ENCODE measurements around the gene CCDC91.

CCDC91 gene

DNA sequence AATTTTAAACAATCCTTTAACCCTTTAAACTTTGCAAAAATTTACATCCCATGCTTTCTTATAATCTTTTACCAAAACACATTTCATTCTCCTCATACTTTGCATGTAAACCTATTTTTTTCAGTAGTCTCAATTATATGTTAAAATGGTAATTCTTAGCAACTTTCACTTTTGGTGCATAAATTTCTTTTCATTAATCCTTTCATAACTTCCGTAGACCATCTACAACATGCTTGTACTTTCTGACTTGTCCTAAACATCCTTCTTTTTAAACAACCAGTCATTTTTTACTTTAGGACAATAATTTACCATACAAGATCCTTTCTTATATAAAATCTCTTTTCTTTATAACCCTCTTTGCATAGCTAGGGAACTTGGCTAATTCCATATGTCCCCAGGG, 19.5 kb downstream of the CCDC91 start:
- H3K27me3 Mint-ChIP-seq: no peaks in the 10 kb centered on the region
- no peak overlapping the region for H3K27ac Mint-ChIP-seq
- H3K4me3 Mint-ChIP-seq: no peak overlapping the region
- ATAC-seq: no peak
- H3K9me3 Mint-ChIP-seq: peaks cover 4% of the 10 kb centered on the region
- peaks cover 27% of the 10 kb centered on the region for H3K36me3 Mint-ChIP-seq
- H3K4me1 Mint-ChIP-seq: peaks cover 17% of the 10 kb centered on the region

DNA sequence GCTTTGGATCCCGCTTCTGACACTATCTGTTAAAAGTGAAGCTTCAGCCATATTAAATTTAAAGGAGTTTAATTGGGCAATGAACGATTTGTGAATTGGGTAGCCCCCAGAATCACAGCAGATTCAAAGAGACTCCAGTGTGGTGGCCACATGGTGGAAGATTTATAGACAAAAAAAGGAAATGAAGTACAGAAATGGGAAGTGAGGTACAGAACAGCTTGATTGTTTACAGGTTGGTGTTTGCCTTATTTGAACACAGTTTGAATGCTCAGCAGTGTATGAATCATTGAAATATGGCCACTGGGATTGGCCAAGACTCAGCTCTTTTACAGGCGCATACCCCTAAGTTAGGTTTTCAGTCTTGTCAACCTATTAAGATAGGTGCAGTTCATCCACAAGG, 21.9 kb downstream of the CCDC91 start:
- ATAC-seq: no peak
- Mint-ChIP-seq H3K4me3 (no peak overlapping the region), H3K9me3 (peaks cover 4% of the 10 kb centered on the region), H3K4me1 (peaks cover 14% of the 10 kb centered on the region), H3K36me3 (peaks cover 22% of the 10 kb centered on the region), H3K27me3 (no peaks in the 10 kb centered on the region), H3K27ac (no peak overlapping the region)

DNA sequence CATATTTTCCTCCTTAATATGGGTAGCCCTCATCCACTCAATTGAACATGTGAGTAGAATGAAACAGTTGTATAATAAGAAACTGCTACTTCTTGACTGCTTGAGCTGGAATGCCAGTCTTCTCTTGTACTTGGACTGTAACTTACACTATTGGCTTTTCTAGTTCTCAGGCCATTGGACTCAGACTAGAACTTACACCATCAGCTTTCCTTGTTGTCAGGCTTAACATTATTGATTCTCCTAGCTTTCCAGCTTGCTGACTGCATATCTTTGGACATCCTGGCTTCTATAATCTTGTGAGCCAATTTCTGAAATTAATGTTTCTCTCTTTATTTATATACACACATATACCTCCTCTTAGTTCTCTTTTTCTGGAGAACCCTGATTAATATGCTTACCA, 24.8 kb downstream of the CCDC91 start:
- peaks cover 13% of the 10 kb centered on the region for H3K36me3 Mint-ChIP-seq

DNA sequence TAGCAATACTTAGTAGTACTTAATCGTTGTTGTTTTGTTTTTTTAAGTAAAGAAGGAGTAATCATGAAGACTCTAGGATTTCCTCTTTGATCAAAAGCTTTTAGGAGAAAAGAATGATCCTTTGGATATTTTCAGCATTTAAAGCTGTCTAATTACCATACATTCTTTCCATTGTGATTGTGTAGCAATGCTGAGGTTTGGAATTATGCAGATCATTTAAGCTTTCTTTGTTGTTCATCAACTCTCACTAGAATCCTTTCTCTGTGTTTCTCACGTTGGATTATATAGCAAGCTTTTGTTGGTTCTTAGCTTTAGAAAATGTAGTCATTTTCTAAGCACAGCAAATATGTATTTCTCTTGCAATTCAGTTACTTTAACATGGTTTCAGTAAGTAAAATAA, 25.8 kb downstream of the CCDC91 start:
- Mint-ChIP-seq H3K36me3 (peaks cover 12% of the 10 kb centered on the region), H3K4me3 (no peak overlapping the region), H3K4me1 (peaks cover 26% of the 10 kb centered on the region), H3K27me3 (no peaks in the 10 kb centered on the region), H3K9me3 (peaks cover 4% of the 10 kb centered on the region), H3K27ac (no peak overlapping the region)
- ATAC-seq: no peak

More for the DNA sequence above, 24.8 kb downstream of the CCDC91 start:
- Mint-ChIP-seq H3K27ac (no peak overlapping the region), H3K4me1 (peaks cover 24% of the 10 kb centered on the region), H3K9me3 (peaks cover 4% of the 10 kb centered on the region), H3K4me3 (no peak overlapping the region), H3K27me3 (no peaks in the 10 kb centered on the region)
- ATAC-seq: no peak

DNA sequence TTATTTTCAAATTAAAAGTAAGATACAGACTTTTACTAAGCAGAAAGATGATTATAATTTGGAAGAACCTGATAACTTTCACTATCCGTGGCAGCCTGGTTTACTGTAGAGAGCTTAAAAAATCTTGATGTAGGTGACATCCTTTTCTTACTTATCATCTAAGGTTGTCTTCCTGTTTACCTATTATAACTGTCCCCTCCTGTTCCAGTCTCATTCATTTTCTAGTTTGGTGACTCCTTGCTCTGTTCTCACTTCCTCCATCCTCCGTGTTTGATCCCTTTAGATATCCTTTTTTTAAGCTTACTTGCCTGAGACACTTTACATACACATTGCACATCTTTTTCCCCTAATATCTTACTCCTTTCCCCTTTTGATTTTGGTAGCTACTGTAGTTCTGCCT, 27.5 kb downstream of the CCDC91 start:
- ATAC-seq: peak; percentile 64
- Mint-ChIP-seq H3K36me3 (peaks cover 9% of the 10 kb centered on the region), H3K4me3 (no peak overlapping the region), H3K27me3 (no peaks in the 10 kb centered on the region), H3K9me3 (peaks cover 4% of the 10 kb centered on the region), H3K27ac (peak overlapping the region; percentile 31), H3K4me1 (peaks cover 40% of the 10 kb centered on the region)

DNA sequence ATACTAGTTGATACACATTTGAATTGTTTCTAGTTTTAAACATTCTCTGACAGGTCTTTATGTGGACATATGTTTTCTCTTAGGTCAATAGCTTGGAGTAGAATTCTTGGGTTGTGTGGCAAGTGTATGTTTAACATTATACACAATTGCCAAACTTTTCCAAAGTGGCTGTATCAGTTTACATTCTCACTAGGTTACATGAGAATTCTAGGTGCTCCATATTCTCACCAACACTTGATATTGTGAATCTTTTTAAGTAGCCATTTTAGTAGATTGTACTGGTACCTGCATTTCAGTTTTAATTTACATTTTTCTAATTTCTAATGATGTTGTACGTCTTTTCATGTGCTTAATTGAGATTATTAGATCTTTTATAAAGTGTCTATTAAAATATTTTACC, 28.6 kb downstream of the CCDC91 start:
- peaks cover 4% of the 10 kb centered on the region for H3K9me3 Mint-ChIP-seq
- no peak overlapping the region for H3K27ac Mint-ChIP-seq
- H3K4me1 Mint-ChIP-seq: peaks cover 44% of the 10 kb centered on the region
- H3K36me3 Mint-ChIP-seq: peaks cover 9% of the 10 kb centered on the region
- H3K4me3 Mint-ChIP-seq: no peak overlapping the region
- no peaks in the 10 kb centered on the region for H3K27me3 Mint-ChIP-seq
- ATAC-seq: no peak

DNA sequence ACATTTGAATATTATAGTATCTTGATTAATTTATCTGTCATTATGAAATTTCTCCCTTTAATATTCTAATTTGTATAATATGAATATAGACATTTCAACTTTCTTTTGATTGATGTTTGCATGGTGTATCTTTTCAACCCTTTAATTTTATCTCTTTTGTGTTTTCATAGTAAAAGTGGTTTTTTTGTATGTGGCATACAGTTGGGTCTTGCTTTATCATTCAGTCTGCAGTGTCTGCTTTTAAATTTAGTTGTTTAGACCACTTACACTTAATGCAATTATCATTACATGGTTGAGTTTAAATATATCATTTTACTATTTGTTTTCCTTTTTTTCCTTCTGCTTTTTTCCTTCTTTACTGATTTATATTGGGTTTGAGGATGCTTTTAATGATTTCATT, 29.6 kb downstream of the CCDC91 start:
- Mint-ChIP-seq H3K27ac (no peak overlapping the region), H3K4me3 (no peak overlapping the region), H3K27me3 (no peaks in the 10 kb centered on the region), H3K4me1 (peaks cover 51% of the 10 kb centered on the region), H3K9me3 (peaks cover 4% of the 10 kb centered on the region), H3K36me3 (peaks cover 9% of the 10 kb centered on the region)
- ATAC-seq: no peak

DNA sequence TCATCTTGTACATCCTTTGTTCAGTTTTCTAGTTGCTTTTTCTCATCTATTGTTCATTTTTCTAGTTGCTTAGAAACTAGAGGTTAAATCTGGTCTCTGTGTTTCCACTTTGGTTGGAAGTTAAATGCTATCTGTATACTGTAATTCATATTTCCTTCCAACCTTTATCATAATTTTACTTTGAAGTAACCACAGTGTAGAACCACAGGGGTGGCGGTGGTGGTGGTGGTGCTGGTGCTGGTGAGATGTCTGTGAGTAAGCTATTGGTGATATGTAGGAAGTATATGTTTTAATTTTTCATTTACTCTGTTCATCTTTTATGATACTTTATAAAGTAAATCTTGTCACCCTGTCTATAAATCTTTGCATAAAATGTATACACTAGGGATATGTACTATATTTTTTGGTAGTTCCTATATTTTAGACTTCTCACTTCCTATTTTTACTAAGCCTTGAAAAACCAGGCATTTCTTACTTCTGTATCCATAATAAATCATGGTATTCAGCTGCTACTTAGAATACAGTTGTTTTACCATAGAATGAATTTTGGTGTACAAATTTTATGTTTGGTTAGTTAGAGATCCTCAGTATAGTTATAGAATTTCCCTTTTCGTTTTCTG, 31.9 kb downstream of the CCDC91 start:
- no peak overlapping the region for H3K4me3 Mint-ChIP-seq
- no peaks in the 10 kb centered on the region for H3K27me3 Mint-ChIP-seq
- peaks cover 57% of the 10 kb centered on the region for H3K4me1 Mint-ChIP-seq

DNA sequence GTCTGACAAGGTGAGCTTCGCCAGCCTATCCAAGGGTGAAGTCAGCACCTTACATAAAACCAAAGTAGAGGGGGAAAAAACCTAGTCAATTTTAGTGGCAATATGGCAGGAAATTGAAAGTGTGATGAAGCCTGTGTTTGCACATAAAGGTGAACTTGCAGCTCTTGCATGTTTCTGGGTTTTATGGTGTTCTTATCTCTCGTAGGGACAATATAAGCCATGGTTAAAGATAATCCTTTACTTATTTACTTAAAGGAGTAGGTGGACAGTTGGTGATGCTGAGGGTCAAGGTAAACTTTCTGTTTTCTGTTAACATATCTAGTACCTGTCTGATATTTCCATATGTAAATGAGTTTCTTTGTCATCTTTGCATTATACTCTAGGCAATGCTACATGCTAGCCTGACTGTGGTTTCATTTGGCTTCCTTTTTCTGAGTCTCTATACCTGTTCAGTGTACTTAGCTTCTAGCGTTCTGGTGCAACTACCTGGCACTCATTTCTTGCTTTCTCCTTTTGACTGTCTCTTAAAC, 32.8 kb downstream of the CCDC91 start:
- peak; percentile 91 for ATAC-seq
- Mint-ChIP-seq H3K27ac (peak overlapping the region; percentile 24), H3K27me3 (no peaks in the 10 kb centered on the region), H3K4me1 (peaks cover 54% of the 10 kb centered on the region), H3K9me3 (peaks cover 4% of the 10 kb centered on the region), H3K4me3 (peak overlapping the region; percentile 26), H3K36me3 (peaks cover 31% of the 10 kb centered on the region)

More for the DNA sequence above, 31.9 kb downstream of the CCDC91 start:
- peaks cover 24% of the 10 kb centered on the region for H3K36me3 Mint-ChIP-seq
- H3K27ac Mint-ChIP-seq: peak overlapping the region; percentile 32
- peaks cover 4% of the 10 kb centered on the region for H3K9me3 Mint-ChIP-seq
- ATAC-seq: no peak

DNA sequence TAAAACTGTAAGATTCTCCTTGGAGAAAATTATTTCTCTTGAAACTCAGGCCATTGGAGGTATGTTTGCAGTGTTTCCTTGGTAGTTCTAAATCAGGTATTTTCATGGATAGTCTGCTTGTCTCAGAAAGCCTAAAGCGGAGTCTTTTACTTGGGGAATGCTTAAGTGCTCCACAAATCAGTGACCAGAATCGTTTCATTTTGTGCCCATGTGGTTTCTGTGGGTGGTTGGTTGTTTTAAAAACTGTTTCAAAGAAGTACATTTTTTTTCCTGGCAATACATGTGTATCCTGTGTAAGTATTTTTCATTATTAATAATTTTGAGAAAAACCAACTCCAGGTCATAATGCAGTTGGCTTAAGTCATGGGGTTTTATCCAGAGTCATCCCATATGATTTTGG, 33.6 kb downstream of the CCDC91 start:
- no peak overlapping the region for H3K4me3 Mint-ChIP-seq

DNA sequence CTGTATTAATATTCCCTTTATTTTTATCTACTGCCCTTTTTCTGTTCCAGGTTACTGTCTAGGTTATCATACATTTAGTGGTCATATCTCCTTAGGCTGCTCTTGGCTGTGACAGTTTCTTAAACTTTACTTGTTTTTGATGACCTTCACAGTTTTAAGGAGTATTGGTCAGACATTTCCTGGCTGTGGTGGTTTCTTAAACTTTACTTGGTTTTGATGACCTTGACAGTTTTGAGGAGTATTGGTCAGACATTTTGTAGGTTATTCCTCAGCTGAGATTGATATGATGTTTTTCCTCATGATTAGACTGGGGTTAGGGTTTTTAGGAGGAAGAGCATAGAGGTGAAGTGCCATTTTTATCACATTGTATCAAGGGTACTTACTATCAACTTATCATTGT, 36.4 kb downstream of the CCDC91 start:
- Mint-ChIP-seq H3K4me1 (peaks cover 56% of the 10 kb centered on the region), H3K9me3 (no peaks in the 10 kb centered on the region), H3K27ac (no peak overlapping the region), H3K4me3 (no peak overlapping the region), H3K36me3 (peaks cover 21% of the 10 kb centered on the region), H3K27me3 (no peaks in the 10 kb centered on the region)
- ATAC-seq: no peak

More for the DNA sequence above, 33.6 kb downstream of the CCDC91 start:
- Mint-ChIP-seq H3K4me1 (peaks cover 53% of the 10 kb centered on the region), H3K36me3 (peaks cover 31% of the 10 kb centered on the region), H3K9me3 (no peaks in the 10 kb centered on the region), H3K27ac (peak overlapping the region; percentile 24), H3K27me3 (no peaks in the 10 kb centered on the region)
- ATAC-seq: no peak

DNA sequence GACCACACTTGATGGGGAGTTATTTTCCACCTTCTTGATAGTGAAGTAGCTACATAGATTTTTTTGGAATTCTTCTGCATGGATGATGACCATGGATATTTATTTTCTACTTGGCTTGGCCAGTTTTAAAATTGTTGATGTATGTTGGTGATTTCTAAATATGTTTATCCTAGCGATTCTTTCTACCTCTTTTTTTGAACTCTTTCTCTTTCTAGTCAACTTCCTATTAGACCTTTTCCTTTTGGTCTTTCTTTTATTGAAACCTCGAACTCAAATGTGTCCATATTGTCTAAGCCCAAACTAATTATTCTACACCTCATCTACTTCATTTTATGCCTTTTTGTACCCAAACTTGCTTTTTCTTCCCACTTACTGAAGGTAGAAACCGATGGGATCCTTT, 37.0 kb downstream of the CCDC91 start:
- Mint-ChIP-seq H3K9me3 (no peaks in the 10 kb centered on the region), H3K27me3 (no peaks in the 10 kb centered on the region), H3K36me3 (peaks cover 21% of the 10 kb centered on the region), H3K27ac (no peak overlapping the region), H3K4me1 (peaks cover 51% of the 10 kb centered on the region), H3K4me3 (no peak overlapping the region)
- no peak for ATAC-seq

DNA sequence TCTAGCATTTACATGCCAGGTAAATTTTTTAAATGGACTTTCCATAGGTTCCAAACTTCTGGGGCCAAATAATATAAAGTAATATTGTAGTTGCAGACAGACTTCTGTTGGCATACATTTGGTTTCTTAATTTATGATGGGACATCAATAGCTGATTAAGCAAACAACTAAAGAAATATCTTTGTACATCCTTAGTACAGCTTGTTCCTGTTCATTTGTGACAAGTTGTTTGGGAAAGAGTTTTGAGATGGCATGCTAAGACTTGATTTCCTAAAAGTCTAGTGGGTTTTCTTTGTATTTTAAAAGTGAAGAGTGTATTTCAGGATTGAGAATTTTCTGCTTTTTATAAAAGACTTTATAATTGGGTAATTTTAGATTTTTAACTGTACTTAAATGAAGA, 41.0 kb downstream of the CCDC91 start:
- ATAC-seq: no peak
- H3K27ac Mint-ChIP-seq: no peak overlapping the region
- H3K9me3 Mint-ChIP-seq: no peaks in the 10 kb centered on the region
- no peak overlapping the region for H3K4me3 Mint-ChIP-seq
- H3K27me3 Mint-ChIP-seq: no peaks in the 10 kb centered on the region
- peaks cover 39% of the 10 kb centered on the region for H3K4me1 Mint-ChIP-seq
- peaks cover 21% of the 10 kb centered on the region for H3K36me3 Mint-ChIP-seq

DNA sequence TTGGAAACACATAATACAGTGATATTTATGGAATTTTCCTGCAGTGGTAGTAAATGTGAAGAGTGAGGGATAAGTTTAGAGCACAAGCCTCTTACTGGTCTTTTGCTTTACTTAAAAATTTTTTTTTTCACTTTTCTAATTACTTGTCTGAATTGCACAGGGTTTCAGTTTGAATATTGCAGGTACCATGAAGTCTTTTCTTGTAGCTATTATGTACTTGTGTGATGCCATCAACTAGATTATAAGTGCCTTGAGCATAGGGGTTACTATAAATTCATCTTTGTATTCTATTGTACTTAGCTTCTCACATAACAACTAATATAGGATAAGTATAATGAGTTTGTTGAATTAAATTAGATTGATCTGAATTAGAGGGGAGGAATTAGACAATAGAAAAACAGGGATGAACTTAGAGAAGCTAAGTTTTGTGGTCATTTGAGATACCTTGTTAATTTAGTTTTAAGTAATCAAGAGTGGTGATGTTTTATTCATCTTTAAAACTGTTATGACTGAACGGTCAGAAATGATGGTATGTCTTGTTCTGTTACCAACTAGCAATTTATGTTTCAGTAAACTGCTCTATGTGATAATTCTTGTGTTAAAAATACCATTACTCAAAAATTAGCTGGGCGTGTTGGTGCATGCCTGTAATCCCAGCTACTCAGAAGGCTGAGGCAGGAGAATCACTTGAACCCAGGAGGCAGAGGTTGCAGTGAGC, 42.1 kb downstream of the CCDC91 start:
- H3K9me3 Mint-ChIP-seq: no peaks in the 10 kb centered on the region
- H3K4me3 Mint-ChIP-seq: no peak overlapping the region
- H3K27me3 Mint-ChIP-seq: no peaks in the 10 kb centered on the region
- no peak for ATAC-seq
- no peak overlapping the region for H3K27ac Mint-ChIP-seq
- H3K4me1 Mint-ChIP-seq: peaks cover 30% of the 10 kb centered on the region
- peaks cover 10% of the 10 kb centered on the region for H3K36me3 Mint-ChIP-seq

DNA sequence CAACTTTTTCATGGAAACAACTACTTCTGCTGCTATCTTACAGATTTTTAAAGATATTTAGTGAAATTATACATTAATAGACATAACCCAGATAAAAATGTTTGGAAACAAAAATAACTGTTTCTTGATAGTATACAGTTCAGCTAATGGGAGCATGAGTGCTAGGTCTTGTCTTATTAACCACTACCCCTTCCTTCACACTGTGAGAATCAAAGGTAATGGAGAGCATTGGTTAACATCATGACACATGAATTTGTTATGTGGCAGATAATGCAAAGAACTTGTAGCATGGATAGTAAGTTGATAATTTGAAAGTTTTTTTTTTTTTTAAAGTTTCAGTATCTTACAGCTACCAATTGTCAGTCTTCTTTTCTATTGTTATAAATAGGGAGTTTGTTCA, 44.2 kb downstream of the CCDC91 start:
- Mint-ChIP-seq H3K27me3 (no peaks in the 10 kb centered on the region), H3K27ac (no peak overlapping the region), H3K4me3 (no peak overlapping the region), H3K4me1 (peaks cover 19% of the 10 kb centered on the region), H3K36me3 (peaks cover 5% of the 10 kb centered on the region), H3K9me3 (no peaks in the 10 kb centered on the region)
- no peak for ATAC-seq

DNA sequence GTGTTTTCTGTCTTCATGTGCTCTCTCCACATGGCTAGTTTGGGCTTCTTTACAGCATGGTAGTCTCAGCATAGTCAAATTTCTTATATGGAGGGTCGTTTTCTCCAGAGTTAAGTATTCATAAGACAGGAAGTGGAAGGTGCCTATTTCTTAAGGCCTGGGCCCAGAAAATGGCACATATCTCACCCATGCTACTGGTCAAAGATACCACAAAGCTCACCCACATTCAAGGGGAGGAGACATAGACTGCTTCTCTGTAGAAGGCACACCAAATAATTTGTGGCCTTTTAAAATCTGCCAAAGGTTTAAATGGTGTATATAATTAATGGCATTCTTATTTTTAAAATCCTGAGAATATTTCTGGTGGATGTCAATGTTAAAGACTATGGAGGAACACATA, 44.8 kb downstream of the CCDC91 start:
- H3K9me3 Mint-ChIP-seq: no peaks in the 10 kb centered on the region
- no peak for ATAC-seq
- no peaks in the 10 kb centered on the region for H3K27me3 Mint-ChIP-seq
- peaks cover 13% of the 10 kb centered on the region for H3K4me1 Mint-ChIP-seq
- peaks cover 5% of the 10 kb centered on the region for H3K36me3 Mint-ChIP-seq
- H3K27ac Mint-ChIP-seq: no peak overlapping the region
- H3K4me3 Mint-ChIP-seq: no peak overlapping the region

All from stimulated activated memory B cell treated with anti-CD40 and anti-IgM and Interleukin-4, amounts not matched to agents 10 μg/mL and 1 μg/mL and 100 μg/mL, for 72 hours (primary cell).